Measurements from ENCODE around the gene QARS1. TPM values are rescaled to one million over a fixed set of nuclear protein-coding genes. Genes with fewer than 3 reads are reported as not detected.
A peak's percentile ranks its signal among the peaks of the same experiment; 100 is the strongest.

The QARS1 gene
- total RNA-seq, 1 donor from 2014 or later: 177 TPM

DNA sequence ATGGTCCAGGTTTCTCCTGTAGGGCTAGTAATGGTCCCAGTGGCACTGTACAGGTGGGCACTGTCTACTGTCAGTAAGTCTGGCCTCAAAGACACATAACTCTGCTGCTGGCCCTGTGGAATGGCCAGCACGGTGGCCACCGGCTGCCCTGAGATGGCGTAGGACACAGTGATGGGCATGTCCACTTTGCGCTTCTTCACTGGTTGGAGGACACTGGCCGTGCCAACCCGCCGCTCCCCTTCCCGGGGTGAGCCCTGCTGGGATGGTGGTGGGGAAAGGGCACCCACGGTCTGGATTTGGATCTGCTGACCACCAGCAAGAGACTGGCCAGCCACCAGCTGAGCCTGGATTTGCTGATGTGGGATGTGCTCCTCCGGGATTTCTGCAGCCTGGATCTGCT, 47.3 kb downstream of the QARS1 start:
- TF ChIP-seq, protein P1, sequence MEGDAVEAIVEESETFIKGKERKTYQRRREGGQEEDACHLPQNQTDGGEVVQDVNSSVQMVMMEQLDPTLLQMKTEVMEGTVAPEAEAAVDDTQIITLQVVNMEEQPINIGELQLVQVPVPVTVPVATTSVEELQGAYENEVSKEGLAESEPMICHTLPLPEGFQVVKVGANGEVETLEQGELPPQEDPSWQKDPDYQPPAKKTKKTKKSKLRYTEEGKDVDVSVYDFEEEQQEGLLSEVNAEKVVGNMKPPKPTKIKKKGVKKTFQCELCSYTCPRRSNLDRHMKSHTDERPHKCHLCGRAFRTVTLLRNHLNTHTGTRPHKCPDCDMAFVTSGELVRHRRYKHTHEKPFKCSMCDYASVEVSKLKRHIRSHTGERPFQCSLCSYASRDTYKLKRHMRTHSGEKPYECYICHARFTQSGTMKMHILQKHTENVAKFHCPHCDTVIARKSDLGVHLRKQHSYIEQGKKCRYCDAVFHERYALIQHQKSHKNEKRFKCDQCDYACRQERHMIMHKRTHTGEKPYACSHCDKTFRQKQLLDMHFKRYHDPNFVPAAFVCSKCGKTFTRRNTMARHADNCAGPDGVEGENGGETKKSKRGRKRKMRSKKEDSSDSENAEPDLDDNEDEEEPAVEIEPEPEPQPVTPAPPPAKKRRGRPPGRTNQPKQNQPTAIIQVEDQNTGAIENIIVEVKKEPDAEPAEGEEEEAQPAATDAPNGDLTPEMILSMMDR (IDR thresholded peaks at IDR 0.05): no peak
- Mint-ChIP-seq H3K4me3 (ENCODE audit: unreplicated experiment) (no peak overlapping the region), H3K27ac (ENCODE audit: unreplicated experiment) (peak overlapping the region; percentile 12), H3K36me3 (ENCODE audit: low read depth) (peaks cover 27% of the 10 kb centered on the region), H3K9me3 (ENCODE audit: low read depth) (no peaks in the 10 kb centered on the region), H3K4me1 (ENCODE audit: low read depth) (peaks cover 6% of the 10 kb centered on the region), H3K27me3 (ENCODE audit: low read depth) (no peaks in the 10 kb centered on the region)
- no peak for DNase-seq (ENCODE audit: low spot score)

DNA sequence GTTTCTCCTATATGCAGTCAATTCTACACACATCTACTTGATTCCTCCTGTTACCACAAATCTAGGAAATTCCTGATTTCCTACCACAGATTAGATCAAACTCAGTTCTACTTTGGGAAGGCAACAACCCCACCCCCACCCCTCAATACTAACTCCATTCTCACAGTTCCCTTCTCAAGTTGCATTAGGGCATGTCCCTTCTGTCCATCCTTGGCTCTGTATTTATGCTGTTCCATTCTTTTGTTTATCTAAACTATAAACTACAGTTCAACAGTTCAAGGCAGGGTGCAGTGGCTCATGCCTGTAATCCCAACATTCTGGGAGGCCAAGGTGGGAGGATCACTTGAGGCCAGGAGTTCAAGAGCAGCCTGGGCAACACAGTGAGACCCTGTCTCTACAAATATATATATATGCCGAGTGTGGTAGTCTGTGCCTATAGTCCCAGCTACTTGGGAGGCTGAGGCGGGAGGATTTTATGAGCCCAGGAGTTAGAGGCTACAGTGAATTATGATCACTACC, 50.2 kb downstream of the QARS1 start:
- no peak overlapping the region for H3K4me3 Mint-ChIP-seq (ENCODE audit: unreplicated experiment)
- H3K27me3 Mint-ChIP-seq (ENCODE audit: low read depth): no peaks in the 10 kb centered on the region
- peaks cover 6% of the 10 kb centered on the region for H3K4me1 Mint-ChIP-seq (ENCODE audit: low read depth)
- H3K36me3 Mint-ChIP-seq (ENCODE audit: low read depth): peaks cover 30% of the 10 kb centered on the region
- DNase-seq (ENCODE audit: low spot score): no peak
- H3K9me3 Mint-ChIP-seq (ENCODE audit: low read depth): no peaks in the 10 kb centered on the region
- TF ChIP-seq, protein P1 (IDR thresholded peaks at IDR 0.05): no peak
- H3K27ac Mint-ChIP-seq (ENCODE audit: unreplicated experiment): no peak overlapping the region

DNA sequence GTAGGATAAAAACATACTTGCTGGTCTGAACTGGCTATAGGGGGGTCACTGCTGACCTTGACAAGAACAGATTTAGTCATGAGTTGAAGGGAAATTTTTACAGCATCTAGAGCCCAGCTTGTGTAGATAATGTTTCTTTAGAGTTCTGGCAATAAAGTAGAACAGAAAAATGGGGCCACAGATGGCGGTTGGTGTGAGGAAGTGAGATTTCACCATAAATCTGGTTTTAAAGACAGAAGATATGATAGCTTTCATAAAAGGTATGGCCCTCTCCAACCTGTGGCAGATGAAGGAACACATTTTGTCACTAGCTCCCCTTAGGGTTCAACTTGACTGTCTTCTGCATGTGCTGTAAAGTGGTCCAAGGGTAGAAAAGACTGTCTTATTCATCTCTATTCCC, 51.0 kb downstream of the QARS1 start:
- H3K27ac Mint-ChIP-seq (ENCODE audit: unreplicated experiment): no peak overlapping the region
- H3K4me3 Mint-ChIP-seq (ENCODE audit: unreplicated experiment): no peak overlapping the region
- H3K36me3 Mint-ChIP-seq (ENCODE audit: low read depth): peaks cover 30% of the 10 kb centered on the region
- TF ChIP-seq, protein P1 (IDR thresholded peaks at IDR 0.05): no peak
- no peaks in the 10 kb centered on the region for H3K27me3 Mint-ChIP-seq (ENCODE audit: low read depth)
- H3K4me1 Mint-ChIP-seq (ENCODE audit: low read depth): peaks cover 6% of the 10 kb centered on the region
- no peaks in the 10 kb centered on the region for H3K9me3 Mint-ChIP-seq (ENCODE audit: low read depth)
- DNase-seq (ENCODE audit: low spot score): no peak

Small RNA genes within 50 kb of the gene (microRNA-seq; reads per million reads assigned to microRNA genes)
- gene MIR6890 (ENCODE audit: borderline number of aligned reads): not detected

Other genes with a start within 250 kb of the QARS1 start
- gene SLC25A20, start 205.9 kb downstream of the QARS1 start, total RNA-seq: 21.7 to 28.1 TPM (median 23.7 TPM) in 3 replicates
- gene ARIH2, start 185.9 kb downstream of the QARS1 start, total RNA-seq: 61.7 to 69.9 TPM (median 69.2 TPM) in 3 replicates
- gene P4HTM, start 114.5 kb downstream of the QARS1 start, total RNA-seq: 25.6 to 31.0 TPM (median 26.3 TPM) in 3 replicates
- 164 to 222 TPM (median 168 TPM) in 3 replicates for gene WDR6, start 97.4 kb downstream of the QARS1 start, total RNA-seq
- gene DALRD3, start 86.2 kb downstream of the QARS1 start, total RNA-seq: 18.3 to 29.7 TPM (median 21.5 TPM) in 3 replicates
- 60.4 to 74.3 TPM (median 69.2 TPM) in 3 replicates for gene NDUFAF3, start 82.6 kb downstream of the QARS1 start, total RNA-seq
- gene IMPDH2, start 75.4 kb downstream of the QARS1 start, total RNA-seq: 133 to 199 TPM (median 140 TPM) in 3 replicates
- 77.5 to 89.5 TPM (median 79.3 TPM) in 3 replicates for gene QRICH1, start 10.7 kb downstream of the QARS1 start, total RNA-seq
- gene USP19, start 16.1 kb upstream of the QARS1 start, total RNA-seq: 34.2 to 43.4 TPM (median 35.6 TPM) in 3 replicates
- gene LAMB2, start 28.3 kb upstream of the QARS1 start, total RNA-seq: 824 to 1,096 TPM (median 1,075 TPM) in 3 replicates
- 18.1 to 19.4 TPM (median 18.7 TPM) in 3 replicates for gene CCDC71, start 61.6 kb upstream of the QARS1 start, total RNA-seq
- 15.6 to 40.8 TPM (median 35.1 TPM) in 3 replicates for gene KLHDC8B, start 66.8 kb upstream of the QARS1 start, total RNA-seq
- 4.6 to 7.3 TPM (median 6.9 TPM) in 3 replicates for gene C3orf62, start 172.5 kb upstream of the QARS1 start, total RNA-seq
- gene USP4, start 235.3 kb upstream of the QARS1 start, total RNA-seq: 31.6 to 41.0 TPM (median 31.9 TPM) in 3 replicates